HepG2 (cell line): Measurements from ENCODE around the gene PARVB. TPM values are rescaled to one million over a fixed set of nuclear protein-coding genes. Genes with fewer than 3 reads are reported as not detected.

Experiments used
- ATAC-seq: fragments of 200-7000 bp; cut with Tn5 transposase; 3 replicates; pipeline ENCODE4 v1.9.1; 2020; ENCODE audit warnings: mild to moderate bottlenecking, moderate library complexity
- BruUV-seq: library from RNA; stranded (reverse); fragments of 400-500 nt; replicated peaks from 2 replicates; lab custom pipeline; 2021; lab: Mats Ljungman, UMichigan
- CTCF ChIA-PET: fragments of 300-600 bp; formaldehyde crosslinking; extraction: SDS; loops from one replicate; lab custom pipeline; 2021; ENCODE audit warnings: low total read pairs, inconsistent platforms, low intra/inter-chr PET ratio; lab: Yijun Ruan, JAX
- POLR2A ChIA-PET: fragments of 350-600 bp; sonication (Branson Sonifier 250); formaldehyde crosslinking; loops from one replicate; lab custom pipeline; 2020; ENCODE audit warnings: antibody characterized with exemption, inconsistent platforms; lab: Yijun Ruan, JAX
- DNase-seq: peaks from one replicate; pipeline ENCODE4 v3.0.0-alpha.2; 2015; ENCODE audit warnings: low spot score
- FAIRE-seq: peaks from 3 replicates; lab custom pipeline; 2011; peaks lifted over from hg19 to GRCh38; lab: Jason Lieb, UNC
- H2AFZ ChIP-seq: one replicate; pipeline ENCODE4 v1.6.1; 2011; ENCODE audit warnings: low read length, inconsistent platforms
- H3K27ac ChIP-seq: fragments of 300-600 bp; 3 replicates; pipeline ENCODE4 v1.8.0; 2011; ENCODE audit warnings: mixed run types, mild to moderate bottlenecking, mixed read lengths, low read length, inconsistent platforms; ENCODE audit not compliant: insufficient read depth; ENCODE audit errors: extremely low read length
- H3K27me3 ChIP-seq, 2 experiments: fragments of 200-600 bp in 1 of 2; 2 replicates in 1 of 2; 3 replicates in 1 of 2; pipeline versions ENCODE4 v1.6.0 to v1.8.0; 2011; ENCODE audit warnings: low read length in 2 of 2, mild to moderate bottlenecking in 2 of 2, moderate library complexity in 2 of 2, inconsistent platforms in 1 of 2; ENCODE audit not compliant: insufficient read depth in 2 of 2, control insufficient read depth in 1 of 2
- H3K36me3 ChIP-seq, 2 experiments: fragments of 200-600 bp in 1 of 2; replicated peaks in 1 of 2; 2 replicates in 1 of 2; 3 replicates in 1 of 2; pipeline versions ENCODE4 v1.5.1 to v1.8.0; 2011; ENCODE audit warnings: low read length in 2 of 2, inconsistent platforms in 1 of 2; ENCODE audit not compliant: insufficient read depth in 2 of 2, control insufficient read depth in 1 of 2
- H3K4me1 ChIP-seq: 2 replicates; pipeline ENCODE4 v1.5.1; 2012; ENCODE audit warnings: low read length, inconsistent platforms; ENCODE audit not compliant: insufficient read depth
- H3K4me2 ChIP-seq: 2 replicates; pipeline ENCODE4 v1.6.0; 2011; ENCODE audit warnings: low read depth, low read length, inconsistent platforms
- H3K4me3 ChIP-seq, 3 experiments: fragments of 200-600 bp in 1 of 3; sonication (generic), shearing (Covaris generic) in 1 of 3; replicated peaks in 1 of 3; 2 replicates each; pipeline ENCODE4 v1.5.1; 2011 to 2016; ENCODE audit warnings: low read length in 3 of 3, inconsistent platforms in 2 of 3, low read depth in 2 of 3, mild to moderate bottlenecking in 2 of 3, control low read depth in 1 of 3, mixed read lengths in 1 of 3; ENCODE audit not compliant: insufficient read depth in 1 of 3
- H3K79me2 ChIP-seq: one replicate; pipeline ENCODE4 v1.6.1; 2011; ENCODE audit warnings: low read length, inconsistent platforms; ENCODE audit not compliant: insufficient read depth
- H3K9ac ChIP-seq: 2 replicates; pipeline ENCODE4 v1.6.0; 2011; ENCODE audit warnings: mild to moderate bottlenecking, low read depth, low read length, inconsistent platforms; ENCODE audit not compliant: insufficient read depth
- H3K9me3 ChIP-seq: 2 replicates; pipeline ENCODE4 v1.5.1; 2012; ENCODE audit warnings: mild to moderate bottlenecking, low read length
- H4K20me1 ChIP-seq: 2 replicates; pipeline ENCODE4 v1.6.0; 2011; ENCODE audit warnings: inconsistent platforms, mild to moderate bottlenecking, low read length, moderate library complexity; ENCODE audit not compliant: insufficient read depth
- CENPX ChIP-seq: sonication (generic); formaldehyde crosslinking; IDR thresholded peaks from 2 replicates; pipeline ENCODE4 v1.9.0; 2021; ENCODE audit warnings: mild to moderate bottlenecking, missing genetic modification reagents, moderate library complexity
- CTCF ChIP-seq: sonication (generic); formaldehyde crosslinking; IDR thresholded peaks from 2 replicates; pipeline ENCODE4 v1.5.0; 2020; ENCODE audit warnings: mild to moderate bottlenecking, missing genetic modification reagents, moderate library complexity
- HCFC1 ChIP-seq: fragments of 150-350 bp; IDR thresholded peaks from 2 replicates; pipeline ENCODE4 v1.6.1; 2014; ENCODE audit warnings: low read depth, low read length
- PBX3 ChIP-seq: sonication (generic); formaldehyde crosslinking; IDR thresholded peaks from 2 replicates; pipeline ENCODE4 v1.8.1; 2023; ENCODE audit warnings: missing genetic modification reagents, inconsistent platforms, borderline replicate concordance
- SALL2 ChIP-seq: sonication (generic); formaldehyde crosslinking; IDR thresholded peaks from 2 replicates; pipeline ENCODE4 v1.8.1; 2023; ENCODE audit warnings: mild to moderate bottlenecking, missing genetic modification reagents, inconsistent platforms
- ZNF501 ChIP-seq: sonication (generic); formaldehyde crosslinking; IDR thresholded peaks from 2 replicates; pipeline ENCODE4 v1.5.1; 2020; ENCODE audit warnings: mild to moderate bottlenecking, moderate library complexity, missing genetic modification reagents
- ZNF687 ChIP-seq: sonication (generic); formaldehyde crosslinking; IDR thresholded peaks from 2 replicates; pipeline ENCODE4 v1.5.1; 2020; ENCODE audit warnings: mild to moderate bottlenecking, missing genetic modification reagents, moderate library complexity
- ZNF747 ChIP-seq: sonication (generic); formaldehyde crosslinking; IDR thresholded peaks from 2 replicates; pipeline ENCODE4 v1.8.1; 2023; ENCODE audit warnings: missing genetic modification reagents, mild to moderate bottlenecking, borderline replicate concordance
- ZNF773 ChIP-seq: sonication (generic); formaldehyde crosslinking; IDR thresholded peaks from 2 replicates; pipeline ENCODE4 v1.4.0; 2020; ENCODE audit warnings: missing genetic modification reagents, borderline replicate concordance
- WGBS: methylation state at CpG from one replicate; pipeline ENCODE4 v1.1.6; 2017; ENCODE audit warnings: low lambda C conversion rate; 5-methylcytosine and 5-hydroxymethylcytosine counted together
- in situ Hi-C: cut with HindIII; loops from 2 replicates; pipeline ENCODE4 v1.10.0; 2017; ENCODE audit warnings: low pct_unique_long_range_greater_than_20kb; ENCODE audit not compliant: extremely low pct_ligation_motif_present
- intact Hi-C: fragments of 100-400 bp; cut with micrococcal nuclease; formaldehyde crosslinking; loops from one replicate; pipeline ENCODE4 v1.10.0; 2022; ENCODE audit not compliant: unreplicated experiment
- polyA plus RNA-seq, 8 experiments: library from polyadenylated mRNA; depleted of rRNA in 3 of 8; stranded (reverse) in 7 of 8; unstranded in 1 of 8; fragments of >200 nt; fragmentation: Illumina TruSeq in 4 of 8; extraction: Trizol in 4 of 8; gene quantifications; 2 replicates each; pipeline versions ENCODE4 v1.2.1 to v1.2.3, GENCODE V29; 2011 to 2016; ENCODE audit warnings: low read depth in 4 of 8, missing spikeins in 1 of 8, mixed read lengths in 1 of 8; ENCODE audit not compliant: insufficient read depth in 1 of 8
- total RNA-seq, 5 experiments: library from RNA; depleted of rRNA; stranded (reverse); fragments of >200 nt; fragmentation: Illumina TruSeq; extraction: Trizol; gene quantifications; 2 replicates each; pipeline ENCODE4 v1.2.3, GENCODE V29; 2016; ENCODE audit warnings: low read depth in 1 of 5

The PARVB gene
- total and polyA plus RNA-seq, 2 of the 13 experiments (the other 11 are each of a cell fraction or from before 2014, with no cell fraction given): 0.11 to 0.15 TPM

- TF ChIP-seq ZNF687 (CRISPR knock-in tag) (no peak), CENPX (no peak), CTCF (CRISPR knock-in tag) (no peak), SALL2 (no peak)
Observed at GRCh38 chr22:44028091-44028490, 4.0 kb downstream of the PARVB start (continued).

- POLR2A ChIA-PET: no interaction called here
- intact Hi-C loops: no loop called here
- Histone ChIP-seq H2AFZ (no peak overlapping the region), H3K9me3 (no peaks in the 10 kb centered on the region), H3K4me1 (0 out of 2 replicates have a peak, but pooled peaks cover 8% of the 10 kb centered on the region), H3K27ac (no peak overlapping the region), H3K4me3 (no peak overlapping the region), H3K27me3 (peaks cover 0 to 11% of the 10 kb centered on the region in 2 experiments; a peak in 1 of 5 replicates), H3K4me2 (no peak overlapping the region), H4K20me1 (no peaks in the 10 kb centered on the region), H3K9ac (no peak overlapping the region), H3K79me2 (no peaks in the 10 kb centered on the region), H3K36me3 (no peaks in the 10 kb centered on the region)
- FAIRE-seq (no peak), DNase-seq (no peak), ATAC-seq (no peak)
- CTCF ChIA-PET: no interaction called here
- no TSS peak for BruUV-seq
- in situ Hi-C loops: no loop called here
- no peak for TF ChIP-seq ZNF501 (CRISPR knock-in tag)
- TF ChIP-seq PBX3 (CRISPR knock-in tag): no peak
- TF ChIP-seq HCFC1: no peak
- TF ChIP-seq ZNF747 (CRISPR knock-in tag): no peak
- TF ChIP-seq ZNF773 (CRISPR knock-in tag): no peak
- WGBS: 12% methylated on average over 4 of the region's 4 CpGs
Observed at GRCh38 chr22:44029069-44029468, 5.0 kb downstream of the PARVB start.
